Right lobe of liver (tissue), 4 donors: Measurements from ENCODE around the gene S100G.

Experiments
- CTCF ChIP-seq, 4 donors: fragments of 200-600 bp in 3 of 4; fragments of 450-650 bp in 1 of 4; IDR thresholded peaks; one replicate each; pipeline versions ENCODE4 v1.5.1 to v1.8.0; 2016 to 2022; ENCODE audit warnings: antibody characterized with exemption in 4 of 4, mild to moderate bottlenecking in 2 of 4
- POLR2A ChIP-seq: fragments of 450-650 bp; IDR thresholded peaks from one replicate; pipeline ENCODE4 v1.6.1; 2017; ENCODE audit warnings: antibody characterized with exemption, mild to moderate bottlenecking
- donor health status: DM: no; HTN: no; CAD: no.
- donor health status: DM: no; HTN: no; CAD: no.
- donor health status: DM: no; HTN: yes; CAD: no.

- no peak for TF ChIP-seq CTCF (IDR thresholded peaks at IDR 0.05)
- TF ChIP-seq POLR2A, result no peak
These were observed 16.6 kb downstream of the S100G start for GRCh38 chrX:16666541-16666940.
